ENCODE results near the gene FAM193A. TPM values are rescaled to one million over a fixed set of nuclear protein-coding genes. Genes with fewer than 3 reads are reported as not detected.
A peak's percentile ranks its signal among the peaks of the same experiment; 100 is the strongest.

Gene FAM193A
- total and polyA plus RNA-seq, 5 donors from 2014 or later = 0.71 to 44.3 (median 1.6) TPM

DNA sequence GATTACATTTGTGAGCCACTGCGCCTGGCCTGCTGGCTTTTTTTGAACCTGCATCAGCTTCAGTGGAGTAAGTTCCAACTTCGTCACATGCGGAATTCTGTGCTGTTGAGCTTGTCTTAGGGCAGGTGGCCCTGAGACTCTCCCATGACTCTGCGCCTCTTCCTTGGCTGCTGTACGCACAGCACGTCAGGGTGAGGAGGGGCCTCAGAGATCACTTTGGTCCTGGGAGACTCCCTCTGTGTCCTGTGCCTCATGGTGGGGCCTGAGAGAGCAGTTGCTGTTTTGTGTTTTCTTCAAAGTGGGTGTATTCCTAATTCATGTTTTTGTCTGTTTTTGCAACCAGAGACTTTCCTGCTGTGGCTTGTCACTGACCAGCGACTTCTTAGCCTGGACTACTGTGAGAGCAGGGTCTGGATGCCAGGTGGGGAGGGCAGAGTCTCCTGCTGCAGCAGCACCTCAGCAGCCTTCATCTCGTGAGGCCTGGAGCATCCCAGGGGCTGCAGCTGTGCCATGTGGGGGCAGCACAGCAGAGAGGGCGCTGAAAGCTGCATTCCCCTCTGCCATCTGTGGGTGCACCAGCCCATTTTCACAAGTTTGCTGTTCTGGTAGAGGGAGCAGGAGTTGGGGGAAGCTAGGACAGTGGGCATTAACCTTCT is 111.8 kb downstream of the FAM193A start:
- no peaks in the 10 kb centered on the region for H3K4me1 ChIP-seq (ENCODE audit: control insufficient read depth, insufficient read depth, low read length, poor library complexity, severe bottlenecking)
- no peak overlapping the region for H3K27ac ChIP-seq (ENCODE audit: insufficient read depth, low read length, poor library complexity, severe bottlenecking)
- H3K4me3 ChIP-seq (ENCODE audit: low read depth, low read length) = no peak overlapping the region
- Mint-ChIP-seq H3K27me3 (no peaks in the 10 kb centered on the region), H3K4me3 (no peak overlapping the region), H3K27ac (no peak overlapping the region), H3K36me3 (peaks cover 19% of the 10 kb centered on the region), H3K4me1 (peaks cover 0 to 17% (median 16%) of the 10 kb centered on the region in 4 donors), H3K9me3 (no peaks in the 10 kb centered on the region)
- H3K9me3 ChIP-seq (ENCODE audit: control insufficient read depth in 2 of 2, low read length in 2 of 2) = no peaks in the 10 kb centered on the region
- H3K36me3 ChIP-seq (ENCODE audit: control insufficient read depth, insufficient read depth, low read length) = peaks cover 63% of the 10 kb centered on the region
- ATAC-seq (ENCODE audit: low read depth in 2 of 2) (no peak), DNase-seq (no peak)
- H3K27me3 ChIP-seq (ENCODE audit: control insufficient read depth, insufficient read depth, low read length) = no peaks in the 10 kb centered on the region

GRCh38 chr4:2649604-2650114 is 113.2 kb downstream of the FAM193A start:
- DNase-seq (no peak), ATAC-seq (ENCODE audit: low read depth in 2 of 2) (no peak)
- H3K36me3 ChIP-seq (ENCODE audit: control insufficient read depth, insufficient read depth, low read length) = peaks cover 53% of the 10 kb centered on the region
- Mint-ChIP-seq H3K9me3 (no peaks in the 10 kb centered on the region), H3K36me3 (peaks cover 10% of the 10 kb centered on the region), H3K27me3 (no peaks in the 10 kb centered on the region), H3K4me1 (peaks cover 0 to 17% (median 16%) of the 10 kb centered on the region in 4 donors), H3K27ac (no peak overlapping the region), H3K4me3 (no peak overlapping the region)
- no peaks in the 10 kb centered on the region for H3K27me3 ChIP-seq (ENCODE audit: control insufficient read depth, insufficient read depth, low read length)
- H3K9me3 ChIP-seq (ENCODE audit: control insufficient read depth in 2 of 2, low read length in 2 of 2) = no peaks in the 10 kb centered on the region
- H3K4me3 ChIP-seq (ENCODE audit: low read depth, low read length) = no peak overlapping the region
- H3K27ac ChIP-seq (ENCODE audit: insufficient read depth, low read length, poor library complexity, severe bottlenecking) = no peak overlapping the region
- no peaks in the 10 kb centered on the region for H3K4me1 ChIP-seq (ENCODE audit: control insufficient read depth, insufficient read depth, low read length, poor library complexity, severe bottlenecking)

DNA sequence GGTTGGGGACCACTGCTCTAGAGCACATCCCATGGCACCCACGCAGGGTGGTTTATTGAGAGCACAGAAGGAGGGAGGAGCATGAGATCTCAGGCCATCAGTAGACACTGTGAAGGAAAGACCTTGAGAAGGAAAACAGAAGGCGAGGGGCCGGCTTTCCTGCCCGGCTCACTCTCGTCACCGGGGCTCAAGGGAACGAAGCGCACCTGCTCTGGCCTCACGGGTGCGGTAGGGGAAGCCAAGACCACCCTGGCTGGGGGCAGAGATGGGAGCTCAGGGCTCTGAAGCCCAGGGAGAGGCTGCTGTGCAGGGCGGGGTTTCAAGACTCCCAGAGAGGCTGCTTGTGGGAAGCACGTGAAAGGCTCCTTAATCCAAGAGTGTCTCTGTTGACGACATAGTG is 113.8 kb downstream of the FAM193A start:
- Mint-ChIP-seq H3K4me1 (peaks cover 0 to 17% (median 16%) of the 10 kb centered on the region in 4 donors), H3K9me3 (no peaks in the 10 kb centered on the region), H3K36me3 (peaks cover 10% of the 10 kb centered on the region), H3K4me3 (no peak overlapping the region), H3K27me3 (no peaks in the 10 kb centered on the region), H3K27ac (peak overlapping the region in 2 of 3 donors; percentile 38 to 75)
- Histone ChIP-seq H3K4me3 (ENCODE audit: low read depth, low read length) (no peak overlapping the region), H3K9me3 (ENCODE audit: control insufficient read depth in 2 of 2, low read length in 2 of 2) (no peaks in the 10 kb centered on the region), H3K4me1 (ENCODE audit: control insufficient read depth, insufficient read depth, low read length, poor library complexity, severe bottlenecking) (no peaks in the 10 kb centered on the region), H3K27me3 (ENCODE audit: control insufficient read depth, insufficient read depth, low read length) (no peaks in the 10 kb centered on the region), H3K27ac (ENCODE audit: insufficient read depth, low read length, poor library complexity, severe bottlenecking) (no peak overlapping the region), H3K36me3 (ENCODE audit: control insufficient read depth, insufficient read depth, low read length) (peaks cover 56% of the 10 kb centered on the region)
- ATAC-seq (ENCODE audit: low read depth in 2 of 2) = no peak
- no peak for DNase-seq

DNA sequence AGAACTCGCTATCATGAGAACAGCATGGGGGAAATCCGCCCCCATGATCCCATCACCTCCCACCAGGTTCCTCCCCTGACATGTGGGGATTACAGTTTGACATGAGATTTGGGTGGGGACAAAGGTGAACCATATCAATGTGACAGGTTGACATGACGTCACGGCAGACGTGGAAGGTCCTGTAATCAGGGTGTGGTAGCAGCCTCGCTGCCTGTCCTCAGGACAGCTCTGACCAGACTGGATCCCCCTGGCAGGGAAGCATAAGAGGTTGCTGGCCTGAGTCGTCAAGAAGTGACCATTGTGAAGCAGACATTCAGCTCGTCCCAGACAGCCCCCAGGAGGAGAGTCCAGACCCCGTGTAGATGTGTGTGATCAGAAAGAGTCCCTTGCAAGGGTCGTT is 115.1 kb downstream of the FAM193A start:
- peaks cover 0 to 17% (median 16%) of the 10 kb centered on the region in 4 donors for H3K4me1 Mint-ChIP-seq

GRCh38 chr4:2651998-2652397 is 115.6 kb downstream of the FAM193A start:
- H3K9me3 Mint-ChIP-seq = no peaks in the 10 kb centered on the region
- no peaks in the 10 kb centered on the region for H3K27me3 Mint-ChIP-seq
- Histone ChIP-seq H3K27ac (ENCODE audit: insufficient read depth, low read length, poor library complexity, severe bottlenecking) (no peak overlapping the region), H3K27me3 (ENCODE audit: control insufficient read depth, insufficient read depth, low read length) (no peaks in the 10 kb centered on the region), H3K36me3 (ENCODE audit: control insufficient read depth, insufficient read depth, low read length) (peaks cover 56% of the 10 kb centered on the region), H3K4me1 (ENCODE audit: control insufficient read depth, insufficient read depth, low read length, poor library complexity, severe bottlenecking) (no peaks in the 10 kb centered on the region), H3K4me3 (ENCODE audit: low read depth, low read length) (no peak overlapping the region), H3K9me3 (ENCODE audit: control insufficient read depth in 2 of 2, low read length in 2 of 2) (no peaks in the 10 kb centered on the region)
- H3K4me1 Mint-ChIP-seq = peaks cover under 1 to 17% (median 16%) of the 10 kb centered on the region in 4 donors
- no peak overlapping the region for H3K4me3 Mint-ChIP-seq
- peak in 1 of 3 donors; percentile 64 for DNase-seq
- H3K27ac Mint-ChIP-seq = peak overlapping the region; percentile 42 to 85 (median 60)
- no peak for ATAC-seq (ENCODE audit: low read depth in 2 of 2)
- H3K36me3 Mint-ChIP-seq = peaks cover 10% of the 10 kb centered on the region

More for the DNA sequence above, 115.1 kb downstream of the FAM193A start:
- H3K27ac ChIP-seq (ENCODE audit: insufficient read depth, low read length, poor library complexity, severe bottlenecking) = no peak overlapping the region
- H3K27me3 Mint-ChIP-seq = no peaks in the 10 kb centered on the region
- peaks cover 10% of the 10 kb centered on the region for H3K36me3 Mint-ChIP-seq
- no peak for ATAC-seq (ENCODE audit: low read depth in 2 of 2)
- peaks cover 59% of the 10 kb centered on the region for H3K36me3 ChIP-seq (ENCODE audit: control insufficient read depth, insufficient read depth, low read length)
- H3K4me3 Mint-ChIP-seq = peak overlapping the region in 1 of 4 donors; percentile 49
- H3K27ac Mint-ChIP-seq = peak overlapping the region in 2 of 3 donors; percentile 42 to 77
- no peak overlapping the region for H3K4me3 ChIP-seq (ENCODE audit: low read depth, low read length)
- H3K9me3 ChIP-seq (ENCODE audit: control insufficient read depth in 2 of 2, low read length in 2 of 2) = no peaks in the 10 kb centered on the region
- no peak for DNase-seq
- H3K4me1 ChIP-seq (ENCODE audit: control insufficient read depth, insufficient read depth, low read length, poor library complexity, severe bottlenecking) = no peaks in the 10 kb centered on the region
- H3K9me3 Mint-ChIP-seq = no peaks in the 10 kb centered on the region
- no peaks in the 10 kb centered on the region for H3K27me3 ChIP-seq (ENCODE audit: control insufficient read depth, insufficient read depth, low read length)

- H3K4me3 ChIP-seq (ENCODE audit: low read depth, low read length) = no peak overlapping the region
- no peaks in the 10 kb centered on the region for H3K9me3 Mint-ChIP-seq
- H3K4me1 ChIP-seq (ENCODE audit: control insufficient read depth, insufficient read depth, low read length, poor library complexity, severe bottlenecking) = no peaks in the 10 kb centered on the region
- peaks cover 6 to 19% (median 16%) of the 10 kb centered on the region in 4 donors for H3K4me1 Mint-ChIP-seq
- ATAC-seq (ENCODE audit: low read depth in 2 of 2) = no peak
- peaks cover 55% of the 10 kb centered on the region for H3K36me3 ChIP-seq (ENCODE audit: control insufficient read depth, insufficient read depth, low read length)
- H3K36me3 Mint-ChIP-seq = peaks cover 16% of the 10 kb centered on the region
- no peak overlapping the region for H3K4me3 Mint-ChIP-seq
- H3K27me3 ChIP-seq (ENCODE audit: control insufficient read depth, insufficient read depth, low read length) = no peaks in the 10 kb centered on the region
- no peaks in the 10 kb centered on the region for H3K9me3 ChIP-seq (ENCODE audit: control insufficient read depth in 2 of 2, low read length in 2 of 2)
- DNase-seq = no peak
- no peak overlapping the region for H3K27ac ChIP-seq (ENCODE audit: insufficient read depth, low read length, poor library complexity, severe bottlenecking)
- no peaks in the 10 kb centered on the region for H3K27me3 Mint-ChIP-seq
- H3K27ac Mint-ChIP-seq = peak overlapping the region; percentile 42 to 85 (median 60)
Observed at GRCh38 chr4:2652415-2653160, 116.1 kb downstream of the FAM193A start.

GRCh38 chr4:2660596-2661211 is 124.3 kb downstream of the FAM193A start:
- Histone ChIP-seq H3K27me3 (ENCODE audit: control insufficient read depth, insufficient read depth, low read length) (no peaks in the 10 kb centered on the region), H3K27ac (ENCODE audit: insufficient read depth, low read length, poor library complexity, severe bottlenecking) (no peak overlapping the region), H3K9me3 (ENCODE audit: control insufficient read depth in 2 of 2, low read length in 2 of 2) (no peaks in the 10 kb centered on the region), H3K4me1 (ENCODE audit: control insufficient read depth, insufficient read depth, low read length, poor library complexity, severe bottlenecking) (no peaks in the 10 kb centered on the region), H3K4me3 (ENCODE audit: low read depth, low read length) (no peak overlapping the region), H3K36me3 (ENCODE audit: control insufficient read depth, insufficient read depth, low read length) (peaks cover 76% of the 10 kb centered on the region)
- Mint-ChIP-seq H3K36me3 (peaks cover 57% of the 10 kb centered on the region), H3K4me3 (no peak overlapping the region), H3K27me3 (no peaks in the 10 kb centered on the region), H3K27ac (no peak overlapping the region), H3K4me1 (peaks cover 0 to 10% (median 5%) of the 10 kb centered on the region in 4 donors), H3K9me3 (no peaks in the 10 kb centered on the region)
- DNase-seq = no peak
- ATAC-seq (ENCODE audit: low read depth in 2 of 2) = no peak

Data from CD4-positive, CD25-positive, alpha-beta regulatory T cell (primary cell).